Epidermal melanocyte (primary cell): ENCODE measurements around the gene NKAIN2.
"Not testable (repeated sequence)": the region's sequence is repeated elsewhere in the genome, so short reads cannot be mapped to it uniquely, and the experiment has no call there.

Source experiments
- DNase-seq: peaks from one replicate; pipeline ENCODE4 v3.0.0; 2011; ENCODE audit warnings: low spot score; ENCODE audit not compliant: insufficient read length

The NKAIN2 gene

DNA sequence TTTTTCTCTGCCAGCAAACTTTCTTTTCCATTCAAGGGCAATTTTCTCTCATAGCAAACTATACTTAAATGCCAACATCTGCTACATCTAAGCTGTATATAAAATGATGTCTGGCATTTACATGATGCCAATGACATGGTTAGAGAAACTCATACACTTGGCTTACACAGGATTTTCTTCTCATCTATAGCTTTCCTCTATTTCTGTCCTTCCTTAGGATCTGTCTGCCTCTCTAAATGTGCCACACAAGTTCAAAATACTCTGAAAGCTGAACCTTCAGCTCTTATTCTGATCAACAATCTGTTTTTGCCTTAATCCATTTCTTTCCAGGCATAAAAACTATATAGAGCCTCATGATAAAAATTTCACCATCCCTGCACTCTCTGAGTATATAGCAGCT is 867.7 kb downstream of the NKAIN2 start:
- DNase-seq: no peak

DNA sequence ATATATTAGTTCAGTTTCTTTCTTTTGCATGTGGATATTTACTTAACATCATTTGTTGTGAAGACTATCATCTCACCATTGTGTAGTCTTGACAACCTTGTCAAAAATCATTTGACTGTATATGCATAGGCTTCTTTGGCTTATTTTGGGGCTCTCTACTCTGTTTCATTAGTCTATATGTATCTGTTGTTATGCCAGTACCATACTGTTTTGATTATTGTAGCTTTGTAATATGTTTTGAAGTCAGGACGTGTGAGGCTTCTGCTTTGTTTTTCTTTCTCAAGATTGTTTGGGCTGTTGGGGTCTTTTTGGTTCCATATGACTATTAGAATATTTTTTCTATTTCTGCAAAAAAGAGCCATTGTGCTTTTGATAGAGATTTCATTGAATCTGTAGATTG is 870.4 kb downstream of the NKAIN2 start:
- no peak for DNase-seq

DNA sequence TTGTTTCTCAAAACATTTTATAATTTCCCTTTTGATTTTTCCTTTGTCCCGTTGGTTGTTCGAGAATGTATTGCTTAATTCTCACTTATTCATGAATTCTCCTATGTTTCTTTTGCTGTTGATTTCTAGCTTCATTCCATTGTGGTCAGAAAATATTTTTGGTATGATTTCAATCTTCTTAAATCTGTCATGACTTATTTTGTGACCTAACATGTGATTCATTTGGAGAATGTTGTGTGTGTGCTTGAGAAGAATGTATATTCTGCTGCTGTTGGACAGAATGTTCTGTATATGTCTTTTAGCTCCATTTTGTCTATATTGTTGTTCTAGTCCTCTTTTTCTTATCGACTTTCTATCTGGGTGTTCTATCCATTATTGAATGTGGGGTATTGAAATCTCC is 872.4 kb downstream of the NKAIN2 start:
- no peak for DNase-seq

DNA sequence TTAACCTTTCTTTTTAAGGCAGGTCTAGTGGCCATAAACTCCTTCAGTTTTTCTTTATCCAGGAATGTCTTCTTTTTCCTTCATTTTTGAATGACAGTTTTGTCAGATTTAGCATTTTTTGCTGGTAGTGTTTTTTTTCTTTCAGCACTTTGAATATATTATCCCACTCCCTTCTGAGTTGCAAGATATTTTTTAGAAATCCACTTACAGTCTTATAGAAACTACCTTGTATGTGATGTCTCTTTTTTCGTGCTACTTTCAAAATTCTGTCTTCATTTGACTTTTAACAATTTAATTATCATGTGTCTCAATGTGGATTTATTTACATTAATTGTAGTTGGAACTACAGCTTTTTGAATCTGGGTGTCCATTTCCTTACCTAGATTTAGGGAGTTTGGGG is 874.2 kb downstream of the NKAIN2 start:
- DNase-seq: no peak

DNA sequence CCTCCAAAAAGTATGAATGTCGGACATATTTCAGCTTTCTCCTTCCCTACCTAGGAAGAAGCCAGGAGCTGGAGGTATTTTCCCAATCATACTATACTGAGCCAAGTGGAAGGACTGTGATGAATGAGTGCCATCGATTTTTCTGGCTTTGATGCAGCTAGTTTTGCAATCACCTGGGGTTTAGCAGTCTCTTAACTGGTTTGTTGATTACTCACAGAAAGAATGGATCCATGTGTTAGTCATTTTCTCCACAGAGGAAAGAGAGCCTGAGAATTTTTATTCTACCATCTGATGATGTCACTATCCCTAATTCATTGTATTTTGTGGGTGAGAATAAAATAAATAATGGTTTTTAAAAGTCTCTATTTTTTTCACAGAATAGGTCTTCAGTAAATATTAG is 875.7 kb downstream of the NKAIN2 start:
- DNase-seq: no peak

DNA sequence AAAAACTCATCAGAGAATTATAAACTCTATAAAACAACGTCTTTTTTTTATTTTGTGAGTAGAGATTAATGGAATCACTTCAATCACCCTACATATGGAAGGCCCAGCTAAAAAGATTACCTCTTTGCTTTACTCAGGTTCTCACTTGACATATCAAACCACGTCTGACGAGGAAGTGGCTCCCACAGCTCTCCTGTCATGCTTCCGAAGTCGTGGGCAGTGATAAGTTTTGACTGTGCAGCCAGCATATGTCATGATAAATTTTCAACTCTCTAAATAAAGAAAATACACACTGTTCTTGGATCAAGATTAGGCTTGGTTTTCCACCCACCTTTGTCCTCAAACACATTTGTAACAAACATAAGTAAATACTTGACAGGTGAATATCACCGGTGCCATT is 879.1 kb downstream of the NKAIN2 start:
- no peak for DNase-seq

DNA sequence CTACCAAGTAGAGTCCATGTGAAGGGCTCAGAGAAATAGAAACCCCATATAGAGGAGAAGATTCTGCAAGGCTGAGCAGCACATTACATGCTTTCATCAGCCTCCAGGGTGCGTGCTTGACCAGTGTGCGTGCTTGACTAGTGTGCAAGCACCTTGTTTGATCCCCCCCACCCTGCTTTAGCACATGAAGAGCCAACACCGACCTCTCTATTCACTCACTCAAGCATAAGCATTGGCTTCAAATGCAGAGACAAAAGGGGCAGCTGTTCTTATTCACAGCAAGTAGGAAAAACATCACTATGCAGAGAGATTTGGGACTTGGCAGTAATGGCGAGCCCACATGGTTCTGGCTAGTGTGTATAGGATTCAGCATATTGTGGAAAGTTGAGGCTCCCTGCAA is 879.8 kb downstream of the NKAIN2 start:
- no peak for DNase-seq

DNA sequence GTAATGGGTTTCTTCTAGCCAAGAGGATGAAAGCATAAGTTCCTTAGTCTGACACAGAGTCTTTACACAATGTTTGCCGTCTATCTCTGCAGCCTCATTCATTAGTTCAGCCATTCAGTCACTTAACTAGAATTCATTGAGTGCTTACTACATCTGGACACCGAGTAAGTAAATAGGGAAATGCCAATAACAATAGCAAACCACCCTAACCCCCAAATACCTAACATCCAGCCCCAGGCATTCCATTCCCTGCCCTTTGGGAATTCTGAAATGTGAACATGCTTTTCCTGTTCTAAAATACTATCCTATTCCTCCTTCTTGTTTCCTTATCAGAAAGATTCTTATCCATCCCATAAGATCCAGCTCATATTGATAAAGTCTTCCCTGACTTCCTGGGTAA is 881.0 kb downstream of the NKAIN2 start:
- DNase-seq: no peak

DNA sequence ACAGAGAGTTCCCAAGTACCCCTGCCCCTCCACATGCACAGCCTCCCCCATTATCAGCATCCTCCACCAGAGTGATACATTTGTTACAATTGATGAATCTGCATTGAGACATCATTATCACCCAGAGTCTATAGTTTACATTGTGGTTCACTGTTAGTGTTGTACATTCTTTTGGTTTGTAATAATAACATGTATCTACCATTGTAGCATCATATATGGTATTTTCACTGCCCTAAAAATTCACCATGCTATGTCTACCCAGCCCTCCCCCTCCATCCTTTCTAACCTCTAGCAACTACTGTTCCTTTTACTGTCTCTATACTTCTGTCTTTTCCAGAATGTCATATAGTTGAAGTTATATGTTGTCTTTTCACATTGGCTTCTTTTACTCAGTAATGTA is 884.7 kb downstream of the NKAIN2 start:
- DNase-seq: no peak

DNA sequence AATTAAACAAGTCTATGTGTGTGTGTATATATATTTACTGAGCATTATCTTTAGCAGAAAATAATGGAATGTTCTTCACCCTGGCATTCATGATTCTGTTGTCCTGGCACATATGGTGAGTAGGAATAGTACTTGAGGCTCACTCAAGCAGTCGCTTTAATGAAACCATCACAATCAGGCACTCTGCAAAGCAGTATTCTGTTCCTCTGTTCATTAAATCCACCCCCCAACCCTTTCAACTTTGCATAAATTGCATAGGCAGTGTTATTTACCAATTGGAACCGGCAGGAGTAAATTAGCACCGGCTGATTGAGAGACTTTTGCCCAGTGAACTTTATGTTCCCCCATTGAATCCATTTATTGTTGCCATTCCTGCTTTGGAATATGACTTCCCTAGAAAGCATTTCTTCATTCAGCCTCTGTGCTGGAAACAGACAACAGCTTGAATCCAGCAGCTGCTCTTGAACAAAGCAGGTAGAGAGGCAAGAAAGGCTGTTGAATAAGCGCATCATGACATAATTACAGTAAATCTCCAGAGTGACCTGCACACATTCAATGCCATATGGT is 890.6 kb downstream of the NKAIN2 start:
- no peak for DNase-seq

DNA sequence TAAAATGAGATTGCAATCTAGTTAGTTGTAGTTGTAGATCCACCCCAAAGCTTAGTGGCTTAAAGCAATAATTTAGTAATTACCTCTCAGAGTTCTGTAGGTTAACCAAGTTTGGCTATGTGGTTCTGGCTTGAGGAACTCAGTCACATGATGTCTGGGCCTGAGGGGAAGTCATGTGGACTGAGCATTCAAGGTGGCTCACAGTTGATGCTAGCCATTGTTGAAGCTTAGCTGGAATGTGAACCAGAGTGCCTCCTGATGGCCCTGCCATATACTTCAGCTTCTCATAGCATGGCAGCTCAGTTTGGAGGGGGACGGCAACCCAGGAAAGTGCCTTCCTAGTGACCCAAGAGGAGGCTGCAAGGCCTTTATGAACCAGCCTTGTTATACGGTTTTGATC is 895.4 kb downstream of the NKAIN2 start:
- no peak for DNase-seq

DNA sequence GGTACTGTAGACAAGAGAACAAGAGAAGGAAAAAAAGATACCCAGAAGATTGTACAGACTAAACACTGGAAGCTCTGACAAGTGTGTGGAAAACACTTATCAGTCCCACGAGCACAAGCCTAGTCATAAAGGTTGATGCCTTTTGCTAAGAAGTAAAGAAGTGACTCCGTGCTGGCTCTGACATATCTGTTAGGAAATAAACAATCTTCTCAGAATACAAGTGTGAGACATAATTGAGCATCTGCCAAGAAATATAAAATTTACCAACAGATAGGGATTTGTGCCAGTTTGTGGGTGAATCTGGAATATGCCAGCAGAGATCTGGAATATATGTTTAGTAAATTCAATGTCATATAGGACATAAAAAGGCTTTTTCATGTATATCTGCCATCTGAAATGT is 899.9 kb downstream of the NKAIN2 start:
- DNase-seq: no peak

DNA sequence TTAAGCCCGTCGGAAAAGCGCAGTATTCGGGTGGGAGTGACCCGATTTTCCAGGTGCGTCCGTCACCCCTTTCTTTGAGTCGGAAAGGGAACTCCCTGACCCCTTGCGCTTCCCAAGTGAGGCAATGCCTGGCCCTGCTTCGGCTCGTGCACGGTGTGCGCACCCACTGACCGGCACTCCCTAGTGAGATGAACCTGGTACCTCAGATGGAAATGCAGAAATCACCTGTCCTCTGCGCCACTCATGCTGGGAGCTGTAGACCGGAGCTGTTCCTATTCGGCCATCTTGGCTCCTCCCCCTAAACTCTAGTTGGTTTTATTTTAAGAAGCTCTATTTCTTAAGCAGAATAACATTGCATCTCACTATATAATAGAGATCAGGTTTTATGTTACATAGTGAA is 908.9 kb downstream of the NKAIN2 start:
- DNase-seq: not testable (repeated sequence)

DNA sequence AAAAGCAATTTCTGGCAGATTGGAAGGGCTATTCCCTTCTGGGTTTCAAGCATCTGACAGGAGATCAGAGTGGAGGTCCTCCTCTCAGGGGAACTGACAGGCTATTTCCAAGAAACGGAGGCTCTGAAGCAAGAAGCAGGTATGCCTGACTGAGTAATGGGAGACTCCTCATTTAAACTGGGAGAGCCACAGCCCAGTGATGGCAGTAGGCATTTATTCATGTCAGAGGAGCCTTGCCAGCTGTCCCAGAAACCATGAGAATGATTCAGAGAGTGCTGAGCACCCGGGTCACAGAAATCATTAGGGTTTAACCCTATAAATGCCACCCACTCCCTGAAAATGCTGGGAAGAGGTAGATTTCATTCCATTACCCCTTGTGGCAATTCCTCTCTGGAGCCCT is 911.1 kb downstream of the NKAIN2 start:
- no peak for DNase-seq

DNA sequence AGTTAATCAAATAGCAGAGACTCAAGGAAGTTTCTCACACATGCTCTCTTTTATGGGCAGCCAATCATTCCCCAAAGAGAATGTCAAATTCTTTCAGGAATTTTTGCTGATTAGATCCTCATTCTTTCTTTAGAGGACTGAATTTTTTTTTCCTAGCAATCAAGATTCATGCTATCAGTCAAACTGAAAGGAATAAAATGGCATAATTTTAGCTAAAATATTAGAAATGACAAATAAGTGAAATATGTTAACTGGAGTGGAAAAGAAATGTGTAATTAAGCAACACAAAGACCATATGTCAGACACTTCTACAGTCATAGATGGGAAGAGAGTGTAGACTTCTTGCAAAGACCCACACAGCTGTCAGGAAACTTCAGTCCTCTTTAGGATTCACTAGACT is 916.2 kb downstream of the NKAIN2 start:
- no peak for DNase-seq

DNA sequence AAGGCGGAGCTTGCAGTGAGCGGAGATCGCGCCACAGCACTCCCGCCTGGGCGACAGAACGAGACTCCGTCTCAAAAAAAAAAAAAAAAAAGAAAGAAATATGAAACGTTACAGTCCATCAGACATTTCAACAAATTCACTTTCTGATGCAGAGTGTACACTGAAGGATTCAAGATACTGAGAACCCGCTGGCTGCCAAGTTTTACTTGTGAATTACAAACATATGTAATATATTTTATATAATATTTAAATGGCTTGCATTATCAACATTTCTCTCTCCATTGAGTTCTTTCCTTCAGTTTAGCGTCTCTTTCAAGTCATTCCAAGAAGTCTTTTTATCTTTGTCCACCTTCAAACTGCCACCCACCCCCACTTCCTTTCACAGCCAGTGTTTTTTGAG is 917.7 kb downstream of the NKAIN2 start:
- no peak for DNase-seq

DNA sequence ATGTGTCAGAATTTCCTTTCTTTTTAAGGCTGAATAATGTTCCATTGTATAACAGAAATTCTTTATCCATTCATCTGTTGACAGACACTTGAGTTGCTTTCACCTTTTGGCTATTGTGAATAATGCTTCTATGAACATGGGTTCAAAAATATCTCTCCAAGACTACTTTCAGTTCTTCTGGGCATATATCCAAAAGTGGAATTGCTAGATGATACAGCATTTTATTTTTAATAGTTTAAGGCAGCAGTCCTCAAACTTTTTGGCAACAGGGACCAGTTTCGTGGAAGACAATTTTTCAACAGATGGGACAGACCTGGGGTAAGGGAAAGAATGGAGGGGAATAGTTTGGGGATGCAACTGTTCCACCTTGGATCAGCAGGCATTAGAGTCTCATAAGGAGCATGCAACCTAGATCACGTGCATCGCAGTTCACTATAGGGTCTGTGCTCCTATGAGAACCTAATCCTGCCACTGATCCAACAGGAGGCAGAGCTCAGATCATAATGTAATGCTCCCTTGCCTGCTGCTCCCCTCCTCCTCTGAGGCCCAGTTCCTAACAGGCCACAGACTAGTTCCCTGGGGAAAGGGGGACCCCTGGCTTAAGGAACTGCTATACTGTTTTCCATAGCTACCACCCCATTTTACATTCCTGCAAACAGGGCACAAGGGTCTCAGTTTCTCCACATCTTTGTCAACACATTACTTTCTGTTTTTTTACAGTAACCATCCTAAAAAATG is 918.6 kb downstream of the NKAIN2 start:
- DNase-seq: no peak

DNA sequence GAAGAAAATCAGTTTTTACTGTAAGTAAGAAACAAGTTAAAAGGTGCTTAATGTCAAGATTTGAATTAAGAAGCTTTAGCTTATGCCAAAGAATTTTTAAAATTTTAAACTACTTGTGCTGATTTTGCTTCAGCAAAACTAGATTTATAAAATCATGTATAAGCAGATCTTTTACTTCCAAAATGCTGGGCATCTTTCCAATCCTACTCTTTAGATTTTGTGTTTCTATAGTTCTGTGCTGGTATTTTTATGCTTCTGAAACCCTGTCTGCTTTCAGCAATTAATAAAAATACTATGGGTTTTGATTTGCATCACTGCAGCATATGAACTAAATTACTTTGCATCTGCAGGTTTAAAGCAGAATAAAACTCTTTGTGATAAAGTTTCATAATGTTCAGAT is 920.0 kb downstream of the NKAIN2 start:
- DNase-seq: no peak

DNA sequence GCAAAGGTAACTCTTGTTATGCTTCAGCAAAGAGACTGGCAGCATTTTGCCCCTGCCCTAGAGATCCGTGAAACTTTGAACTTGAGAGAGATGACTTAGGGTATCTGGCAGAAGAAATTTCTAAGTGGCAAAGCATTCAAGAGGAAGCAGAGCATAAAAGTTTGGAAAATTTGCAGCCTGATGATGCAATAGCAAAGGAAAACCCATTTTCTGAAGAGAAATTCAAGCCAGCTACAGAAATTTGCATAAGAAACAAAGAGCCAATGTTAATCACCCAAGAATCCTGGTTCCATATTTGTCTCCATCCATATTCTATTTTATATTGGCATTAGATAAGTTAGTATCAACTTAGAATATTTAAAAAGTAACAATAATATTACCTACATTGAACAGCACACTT is 934.1 kb downstream of the NKAIN2 start:
- DNase-seq: not testable (repeated sequence)

DNA sequence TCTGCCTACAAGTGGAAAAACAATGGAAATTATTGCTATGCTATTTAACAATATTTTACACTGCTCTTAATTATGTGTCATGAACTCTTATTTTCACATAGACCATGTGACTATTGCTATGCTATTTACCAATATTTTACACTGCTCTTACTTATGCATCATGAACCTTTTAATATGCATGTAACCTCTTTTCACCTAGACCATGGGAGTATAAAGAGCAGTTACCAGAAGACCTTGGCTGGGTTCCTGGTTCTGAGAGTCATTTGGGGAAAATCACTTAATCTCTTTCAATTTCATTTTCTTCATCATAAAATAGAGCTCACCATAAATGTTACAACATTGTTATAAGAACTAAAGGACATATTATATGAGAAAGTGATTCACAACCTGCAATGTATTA is 934.8 kb downstream of the NKAIN2 start:
- DNase-seq: no peak

DNA sequence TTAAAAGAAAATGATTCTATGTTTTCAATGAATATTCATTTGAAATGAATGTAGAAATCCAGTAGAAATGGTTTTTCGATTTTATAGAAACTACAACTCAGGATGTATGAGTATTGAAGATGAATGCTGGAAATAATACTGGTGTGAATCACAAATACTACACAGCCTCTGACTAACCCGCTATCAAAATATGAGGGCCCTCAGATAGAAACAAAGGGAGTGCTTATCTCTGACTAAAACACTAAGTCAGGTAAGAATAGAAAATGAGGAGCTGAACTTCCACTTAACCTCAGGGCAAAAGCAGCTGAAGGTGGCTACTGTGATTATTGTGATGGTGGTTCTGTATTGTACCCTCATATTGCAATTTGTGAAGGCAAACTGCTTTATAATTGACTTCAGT is 937.7 kb downstream of the NKAIN2 start:
- DNase-seq: no peak

DNA sequence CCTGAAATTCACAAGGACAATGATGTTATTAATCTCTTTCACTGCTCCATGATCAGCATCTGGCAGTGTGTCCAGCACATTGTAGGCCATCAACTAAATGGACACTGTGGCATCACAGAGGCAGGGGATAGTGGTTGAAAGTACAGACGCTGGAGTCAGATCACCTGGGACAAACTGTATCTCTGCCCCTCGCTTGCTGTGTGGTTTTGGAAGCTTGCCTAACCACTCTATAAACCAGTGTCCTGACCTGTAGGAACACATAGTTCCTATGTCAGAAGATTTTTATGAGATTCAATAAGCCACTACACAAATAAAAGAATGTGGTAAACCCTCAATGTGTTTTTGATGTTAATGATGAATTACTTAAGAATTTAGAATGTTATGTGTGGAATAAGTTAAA is 939.3 kb downstream of the NKAIN2 start:
- no peak for DNase-seq

DNA sequence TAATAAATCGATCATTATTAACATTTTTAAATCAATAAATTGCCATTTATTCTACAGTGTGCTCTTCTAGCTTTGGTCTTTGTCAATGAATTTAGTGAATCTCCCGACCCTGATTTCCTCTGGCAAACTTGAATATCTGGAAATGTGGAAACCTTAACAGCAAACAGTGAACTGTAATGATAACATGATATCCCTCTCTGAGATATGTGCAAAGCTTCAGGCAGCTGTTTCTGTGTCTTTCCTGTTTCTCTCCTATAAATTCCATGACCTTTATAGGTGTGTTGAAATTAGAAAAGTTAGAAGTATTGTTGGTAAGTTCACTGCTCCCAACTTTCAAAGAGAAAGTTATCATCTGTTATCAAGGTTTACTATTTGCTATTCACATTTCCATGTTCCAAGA is 939.8 kb downstream of the NKAIN2 start:
- DNase-seq: no peak

DNA sequence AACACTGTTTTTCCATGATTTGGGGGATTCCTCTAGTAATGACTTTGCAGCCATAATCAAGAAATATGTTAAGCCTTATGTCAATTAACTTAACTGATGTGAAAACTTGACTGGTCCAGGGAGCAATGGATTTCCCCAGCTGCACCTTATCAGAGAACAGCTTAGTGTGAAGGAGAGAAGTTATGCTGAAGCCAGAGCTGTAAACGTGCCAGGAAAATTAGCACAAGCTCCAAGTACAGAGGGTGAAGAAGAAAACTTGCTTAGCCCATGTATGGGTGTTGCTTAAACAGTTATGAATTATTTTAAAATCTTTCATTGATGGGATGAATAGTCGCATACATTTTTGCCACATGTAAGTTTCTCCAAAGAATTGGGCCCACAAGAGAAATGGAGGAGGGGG is 943.7 kb downstream of the NKAIN2 start:
- no peak for DNase-seq
